Liver (tissue), 3 donors: Measurements from ENCODE around the gene CDCA4.

Source experiments
- ATF3 ChIP-seq: IDR thresholded peaks from 2 replicates; pipeline ENCODE4 v1.6.1; 2016; ENCODE audit warnings: antibody characterized with exemption
- CTCF ChIP-seq: fragments of 150-350 bp; IDR thresholded peaks from 2 replicates; pipeline ENCODE4 v1.5.1; 2017; ENCODE audit warnings: improper control_type of control experiment, low read depth, low read length; ENCODE audit not compliant: missing input control
- FOXA1 ChIP-seq: IDR thresholded peaks from 2 replicates; pipeline ENCODE4 v1.6.1; 2016; ENCODE audit warnings: antibody characterized with exemption
- FOXA2 ChIP-seq: IDR thresholded peaks from 2 replicates; pipeline ENCODE4 v1.6.1; 2016; ENCODE audit warnings: antibody characterized with exemption
- GABPA ChIP-seq, 2 donors: IDR thresholded peaks in 1 of 2; conservative IDR thresholded peaks in 1 of 2; 2 replicates each; pipeline ENCODE4 v1.6.1; 2016; ENCODE audit warnings: antibody characterized with exemption in 2 of 2, mild to moderate bottlenecking in 1 of 2, moderate library complexity in 1 of 2
- RAD21 ChIP-seq, 2 donors: IDR thresholded peaks; 2 replicates each; pipeline ENCODE4 v1.6.1; 2016; ENCODE audit warnings: antibody characterized with exemption in 2 of 2, mild to moderate bottlenecking in 2 of 2
- RXRA ChIP-seq, 2 donors: IDR thresholded peaks; 2 replicates each; pipeline ENCODE4 v1.6.1; 2017 to 2018; ENCODE audit warnings: antibody characterized with exemption in 2 of 2, mild to moderate bottlenecking in 1 of 2
- SP1 ChIP-seq: IDR thresholded peaks from 2 replicates; pipeline ENCODE4 v1.6.1; 2018; ENCODE audit warnings: antibody characterized with exemption, mild to moderate bottlenecking
- TAF1 ChIP-seq: conservative IDR thresholded peaks from 2 replicates; pipeline ENCODE4 v1.6.1; 2016; ENCODE audit warnings: antibody characterized with exemption, mild to moderate bottlenecking
- YY1 ChIP-seq: IDR thresholded peaks from 2 replicates; pipeline ENCODE4 v1.6.1; 2016; ENCODE audit warnings: antibody characterized with exemption, mild to moderate bottlenecking
- TF ChIP-seq, protein P1 (sequence below): IDR thresholded peaks from 2 replicates; pipeline ENCODE4 v1.6.1; 2016; ENCODE audit warnings: antibody characterized with exemption, mild to moderate bottlenecking
- TF ChIP-seq, protein P2 (sequence below): IDR thresholded peaks from 2 replicates; pipeline ENCODE4 v1.6.1; 2016; ENCODE audit warnings: antibody characterized with exemption
- TF ChIP-seq, protein P3 (sequence below): IDR thresholded peaks from 2 replicates; pipeline ENCODE4 v1.6.1; 2016; ENCODE audit warnings: antibody characterized with exemption
- donor health status: healthy.
- donor health status: healthy.

GRCh38 chr14:105022276-105022670 is 1.4 kb upstream of the CDCA4 start:
- TF ChIP-seq CTCF (no peak), RAD21 (IDR thresholded peaks at IDR 0.05) (no peak), TAF1 (no peak), YY1 (no peak), ATF3 (no peak), FOXA1 (no peak), SP1 (no peak), GABPA (IDR thresholded peaks at IDR 0.05 in 1 of 2, conservative IDR thresholded peaks at IDR 0.05 in 1 of 2) (no peak), RXRA (IDR thresholded peaks at IDR 0.05) (no peak), FOXA2 (no peak)
- TF ChIP-seq, protein P1, sequence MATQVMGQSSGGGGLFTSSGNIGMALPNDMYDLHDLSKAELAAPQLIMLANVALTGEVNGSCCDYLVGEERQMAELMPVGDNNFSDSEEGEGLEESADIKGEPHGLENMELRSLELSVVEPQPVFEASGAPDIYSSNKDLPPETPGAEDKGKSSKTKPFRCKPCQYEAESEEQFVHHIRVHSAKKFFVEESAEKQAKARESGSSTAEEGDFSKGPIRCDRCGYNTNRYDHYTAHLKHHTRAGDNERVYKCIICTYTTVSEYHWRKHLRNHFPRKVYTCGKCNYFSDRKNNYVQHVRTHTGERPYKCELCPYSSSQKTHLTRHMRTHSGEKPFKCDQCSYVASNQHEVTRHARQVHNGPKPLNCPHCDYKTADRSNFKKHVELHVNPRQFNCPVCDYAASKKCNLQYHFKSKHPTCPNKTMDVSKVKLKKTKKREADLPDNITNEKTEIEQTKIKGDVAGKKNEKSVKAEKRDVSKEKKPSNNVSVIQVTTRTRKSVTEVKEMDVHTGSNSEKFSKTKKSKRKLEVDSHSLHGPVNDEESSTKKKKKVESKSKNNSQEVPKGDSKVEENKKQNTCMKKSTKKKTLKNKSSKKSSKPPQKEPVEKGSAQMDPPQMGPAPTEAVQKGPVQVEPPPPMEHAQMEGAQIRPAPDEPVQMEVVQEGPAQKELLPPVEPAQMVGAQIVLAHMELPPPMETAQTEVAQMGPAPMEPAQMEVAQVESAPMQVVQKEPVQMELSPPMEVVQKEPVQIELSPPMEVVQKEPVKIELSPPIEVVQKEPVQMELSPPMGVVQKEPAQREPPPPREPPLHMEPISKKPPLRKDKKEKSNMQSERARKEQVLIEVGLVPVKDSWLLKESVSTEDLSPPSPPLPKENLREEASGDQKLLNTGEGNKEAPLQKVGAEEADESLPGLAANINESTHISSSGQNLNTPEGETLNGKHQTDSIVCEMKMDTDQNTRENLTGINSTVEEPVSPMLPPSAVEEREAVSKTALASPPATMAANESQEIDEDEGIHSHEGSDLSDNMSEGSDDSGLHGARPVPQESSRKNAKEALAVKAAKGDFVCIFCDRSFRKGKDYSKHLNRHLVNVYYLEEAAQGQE = no peak
- TF ChIP-seq, protein P2, sequence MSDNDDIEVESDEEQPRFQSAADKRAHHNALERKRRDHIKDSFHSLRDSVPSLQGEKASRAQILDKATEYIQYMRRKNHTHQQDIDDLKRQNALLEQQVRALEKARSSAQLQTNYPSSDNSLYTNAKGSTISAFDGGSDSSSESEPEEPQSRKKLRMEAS = no peak
- TF ChIP-seq, protein P3, sequence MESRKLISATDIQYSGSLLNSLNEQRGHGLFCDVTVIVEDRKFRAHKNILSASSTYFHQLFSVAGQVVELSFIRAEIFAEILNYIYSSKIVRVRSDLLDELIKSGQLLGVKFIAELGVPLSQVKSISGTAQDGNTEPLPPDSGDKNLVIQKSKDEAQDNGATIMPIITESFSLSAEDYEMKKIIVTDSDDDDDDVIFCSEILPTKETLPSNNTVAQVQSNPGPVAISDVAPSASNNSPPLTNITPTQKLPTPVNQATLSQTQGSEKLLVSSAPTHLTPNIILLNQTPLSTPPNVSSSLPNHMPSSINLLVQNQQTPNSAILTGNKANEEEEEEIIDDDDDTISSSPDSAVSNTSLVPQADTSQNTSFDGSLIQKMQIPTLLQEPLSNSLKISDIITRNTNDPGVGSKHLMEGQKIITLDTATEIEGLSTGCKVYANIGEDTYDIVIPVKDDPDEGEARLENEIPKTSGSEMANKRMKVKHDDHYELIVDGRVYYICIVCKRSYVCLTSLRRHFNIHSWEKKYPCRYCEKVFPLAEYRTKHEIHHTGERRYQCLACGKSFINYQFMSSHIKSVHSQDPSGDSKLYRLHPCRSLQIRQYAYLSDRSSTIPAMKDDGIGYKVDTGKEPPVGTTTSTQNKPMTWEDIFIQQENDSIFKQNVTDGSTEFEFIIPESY = no peak
